Activated effector memory CD4-positive, alpha-beta T cell treated with anti-CD3 and anti-CD28 coated beads, Interleukin-2, amount 50 U/mL, for 16 hours (primary cell): ENCODE measurements around the gene CEMP1.
A peak's percentile ranks its signal among the peaks of the same experiment; 100 is the strongest.

Experiments
- DNase-seq: peaks from one replicate; pipeline ENCODE4 v3.0.0-alpha.2; 2020

CEMP1 gene

GRCh38 chr16:2518823-2519710 lies 12.1 kb downstream of the CEMP1 start:
- no peak for DNase-seq

DNA sequence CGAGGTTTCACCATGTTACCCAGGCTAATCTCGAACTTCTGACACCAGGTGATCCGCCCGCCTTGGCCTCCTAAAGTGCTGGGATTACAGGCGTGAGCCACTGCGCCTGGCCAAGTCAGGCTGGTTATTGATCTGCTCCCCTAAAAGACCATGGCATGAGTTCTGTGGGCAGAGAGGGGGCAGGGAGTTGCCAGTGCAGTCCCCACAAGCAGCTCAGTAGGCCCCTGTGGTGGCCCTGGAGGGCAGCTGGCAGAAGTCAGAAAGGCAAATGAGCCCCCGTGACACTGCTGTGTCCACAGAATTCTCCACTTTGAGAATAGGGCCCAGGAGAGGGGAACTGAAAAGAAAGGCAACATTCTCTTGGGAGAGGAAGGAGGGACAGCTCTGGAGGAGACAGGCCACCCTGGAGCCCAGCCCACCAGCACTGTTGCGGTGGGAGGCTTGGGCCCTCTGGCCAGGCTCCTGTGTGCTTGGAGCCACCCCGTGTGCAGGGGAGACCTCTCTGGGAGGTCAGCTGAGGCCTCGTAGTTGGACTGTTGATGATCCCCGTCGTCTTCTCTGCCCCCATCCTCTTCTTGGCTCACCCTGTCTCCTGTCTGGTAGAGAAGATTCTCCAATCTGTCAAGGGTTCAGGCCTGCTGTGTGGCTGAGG lies 13.1 kb downstream of the CEMP1 start:
- no peak for DNase-seq

DNA sequence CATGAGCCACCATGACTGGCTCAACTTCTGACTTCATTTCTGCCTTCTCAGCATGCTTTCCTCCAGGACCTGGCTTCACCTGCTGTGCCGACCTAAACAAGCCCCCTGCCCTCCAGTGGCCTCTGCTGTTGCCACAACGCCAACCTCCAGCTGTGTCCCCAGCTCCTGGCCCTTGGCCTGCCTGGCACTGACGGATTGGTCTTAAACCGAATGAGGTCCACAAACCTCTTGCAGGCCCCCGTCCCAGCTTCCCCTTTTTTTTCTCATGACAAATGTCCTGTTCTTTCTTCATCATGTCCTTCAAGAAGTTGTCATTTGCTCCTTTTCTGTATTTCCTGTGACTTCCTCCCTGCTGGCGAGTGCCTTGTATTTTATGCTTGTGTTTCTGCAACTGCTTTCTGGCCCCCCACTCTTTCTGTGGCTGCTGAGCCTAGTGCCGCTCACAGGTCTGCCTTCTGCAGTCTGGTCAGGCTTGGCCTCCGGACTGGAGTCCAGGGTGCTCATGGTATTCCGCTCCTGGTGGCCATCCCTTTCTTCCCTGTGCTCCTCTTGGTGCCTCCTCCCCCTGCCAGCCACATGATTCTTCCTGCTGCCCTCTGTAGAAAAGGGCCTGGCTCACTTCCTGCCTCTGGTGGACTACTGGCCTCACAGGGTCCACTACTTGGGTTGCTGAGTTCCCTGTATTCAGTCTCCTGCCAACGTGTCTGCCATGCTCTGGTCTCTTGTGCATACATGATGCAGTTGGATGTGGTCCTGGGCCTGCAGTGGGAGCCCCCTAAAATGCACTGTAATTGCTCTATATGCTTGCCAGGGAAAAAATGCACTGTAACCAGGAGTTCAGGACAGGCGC lies 14.6 kb downstream of the CEMP1 start:
- DNase-seq, result no peak

- peak; percentile 64 for DNase-seq
Measured at GRCh38 chr16:2515180-2515851, 15.9 kb downstream of the CEMP1 start.

GRCh38 chr16:2514333-2515179 lies 16.7 kb downstream of the CEMP1 start:
- DNase-seq, result peak; percentile 79

DNA sequence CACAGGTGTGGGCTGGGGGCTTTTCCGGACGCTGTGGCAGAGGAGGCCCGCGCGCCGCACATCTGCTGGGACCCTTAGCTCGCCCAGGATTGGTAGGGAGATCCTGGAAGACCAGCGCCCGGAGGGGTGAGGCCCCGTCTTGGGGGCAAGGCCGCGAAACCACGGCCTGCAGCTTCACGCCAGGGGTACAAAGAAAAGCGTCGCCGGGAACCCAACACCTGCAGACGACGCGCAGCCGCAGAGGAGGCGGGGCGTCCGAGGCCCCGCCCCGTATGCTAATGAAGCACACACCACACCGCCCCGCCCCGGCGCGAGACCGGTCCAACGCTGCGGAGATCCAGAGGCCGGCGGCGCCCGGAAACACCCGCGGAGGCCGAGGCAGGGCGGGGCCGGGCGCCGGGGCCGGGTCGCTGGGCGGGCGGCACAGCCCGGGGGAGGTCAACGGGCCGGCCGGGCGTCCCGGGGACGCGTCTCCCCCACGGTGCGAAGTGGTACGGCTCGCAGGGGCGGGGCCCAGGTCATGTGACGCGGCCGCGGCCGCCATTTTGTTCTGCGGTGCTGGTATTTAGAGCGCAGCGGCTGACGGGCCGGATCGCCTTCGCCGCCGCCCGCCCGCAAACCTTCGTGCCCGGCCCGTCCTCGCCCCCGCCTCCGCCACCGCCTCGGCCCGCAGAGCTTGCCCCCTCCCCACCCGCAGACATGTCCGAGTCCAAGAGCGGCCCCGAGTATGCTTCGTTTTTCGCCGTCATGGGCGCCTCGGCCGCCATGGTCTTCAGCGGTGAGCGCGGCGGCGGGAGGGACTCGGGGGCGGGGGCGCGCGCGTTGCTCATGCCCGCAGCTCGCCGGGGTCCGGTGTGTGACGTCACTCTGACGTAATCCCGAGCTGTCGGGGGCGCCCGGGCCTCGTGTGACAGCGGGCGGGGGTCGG lies 17.5 kb downstream of the CEMP1 start, which contains the start of gene ATP6V0C:
TSS of gene ATP6V0C (plus strand) at position 548 of the 928 bp plus-strand sequence. CDS start at position 700, 152 bp downstream.
- DNase-seq, result peak; percentile 96

GRCh38 chr16:2512735-2513404 lies 18.3 kb downstream of the CEMP1 start:
- no peak for DNase-seq

GRCh38 chr16:2511996-2512734 lies 19.0 kb downstream of the CEMP1 start:
- no peak for DNase-seq

DNA sequence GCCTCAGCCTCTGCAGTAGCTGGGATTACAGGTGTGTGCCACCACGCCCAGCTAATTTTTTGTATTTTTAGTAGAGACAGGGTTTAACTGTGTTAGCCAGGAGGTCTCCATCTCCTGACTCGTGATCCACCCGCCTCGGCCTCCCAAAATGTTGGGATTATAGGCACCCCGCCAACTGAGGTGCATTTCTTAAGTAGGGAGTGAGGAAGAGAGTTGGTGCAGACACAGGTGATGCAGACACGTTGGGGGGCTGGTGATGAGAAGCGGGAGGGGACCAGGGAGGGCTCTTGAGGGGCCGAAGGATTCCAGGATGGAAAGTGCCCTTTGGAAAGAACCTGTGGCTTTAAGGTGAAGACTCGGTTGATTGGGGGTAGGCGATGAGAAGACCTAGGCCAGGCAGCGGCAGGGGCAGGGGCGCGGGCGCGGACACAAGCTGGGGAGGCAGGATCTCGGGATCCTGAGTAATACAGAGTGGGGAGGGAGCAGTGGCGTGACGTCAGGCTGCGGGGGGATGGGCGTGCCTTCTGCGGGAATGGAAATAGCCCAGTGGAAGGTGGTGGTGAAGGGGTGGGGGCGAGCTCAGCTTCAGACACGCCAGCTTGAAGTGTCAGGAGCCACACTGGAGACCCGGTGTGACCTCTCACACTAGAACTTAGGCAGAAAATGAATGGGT lies 19.9 kb downstream of the CEMP1 start:
- no peak for DNase-seq

GRCh38 chr16:2508722-2509400 lies 22.3 kb downstream of the CEMP1 start:
- DNase-seq, result no peak

GRCh38 chr16:2507665-2508064 lies 23.5 kb downstream of the CEMP1 start:
- DNase-seq, result no peak

- no peak for DNase-seq
Measured at GRCh38 chr16:2507052-2507659, 24.1 kb downstream of the CEMP1 start.

DNA sequence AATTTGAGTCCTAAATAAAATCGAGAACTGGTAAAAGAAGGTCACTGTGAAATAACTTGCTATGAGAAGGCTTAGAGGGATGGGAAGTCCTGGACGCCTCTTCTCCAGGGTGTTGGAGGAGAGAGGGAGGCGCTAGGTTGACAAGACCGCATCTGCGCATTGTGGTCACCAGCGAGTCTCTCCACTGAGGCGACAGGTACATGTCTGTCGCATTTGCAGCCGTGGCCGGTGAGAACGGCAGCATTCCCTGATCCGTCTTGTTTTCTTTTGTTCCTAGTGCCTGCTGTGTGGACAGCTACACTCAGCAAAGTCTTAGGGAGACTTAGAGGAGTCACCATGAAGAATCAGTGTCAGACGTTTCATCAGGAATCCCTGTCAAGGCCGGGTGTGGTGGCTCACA lies 25.5 kb downstream of the CEMP1 start:
- no peak for DNase-seq

GRCh38 chr16:2501946-2502895 lies 29.0 kb downstream of the CEMP1 start:
- no peak for DNase-seq

- DNase-seq, result peak; percentile 92
Measured at GRCh38 chr16:2500918-2501750, 30.1 kb downstream of the CEMP1 start.
